ENCODE data around the gene ATP9A.

DNA sequence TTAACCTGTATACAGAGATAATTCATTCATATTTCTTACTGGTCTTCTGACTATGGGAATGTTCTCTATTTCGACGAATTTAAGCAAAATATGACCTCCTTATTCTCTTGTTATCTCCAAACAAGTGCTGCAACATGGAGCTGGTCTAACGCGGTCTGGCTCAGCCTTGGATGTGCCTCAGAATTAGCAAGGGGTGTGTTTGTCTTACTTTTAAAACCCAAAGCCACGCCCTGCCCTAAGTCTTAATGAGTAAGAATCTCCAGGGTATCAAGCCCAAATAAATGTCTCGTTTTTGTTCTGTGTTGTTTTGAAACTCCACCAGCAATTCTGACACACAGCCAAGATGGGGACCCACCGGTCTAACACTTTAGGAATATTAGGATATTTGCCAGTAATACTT, 99.2 kb downstream of the ATP9A start:
- TF ChIP-seq CTCF (IDR thresholded peaks at IDR 0.05) (no peak), POLR2A (IDR thresholded peaks at IDR 0.05) (no peak)
